ENCODE results near the gene CNIH2. TPM values are rescaled to one million over a fixed set of nuclear protein-coding genes. Genes with fewer than 3 reads are reported as not detected.

CNIH2 gene
- total RNA-seq, 1 donor from 2014 or later, result 12.2 TPM

DNA sequence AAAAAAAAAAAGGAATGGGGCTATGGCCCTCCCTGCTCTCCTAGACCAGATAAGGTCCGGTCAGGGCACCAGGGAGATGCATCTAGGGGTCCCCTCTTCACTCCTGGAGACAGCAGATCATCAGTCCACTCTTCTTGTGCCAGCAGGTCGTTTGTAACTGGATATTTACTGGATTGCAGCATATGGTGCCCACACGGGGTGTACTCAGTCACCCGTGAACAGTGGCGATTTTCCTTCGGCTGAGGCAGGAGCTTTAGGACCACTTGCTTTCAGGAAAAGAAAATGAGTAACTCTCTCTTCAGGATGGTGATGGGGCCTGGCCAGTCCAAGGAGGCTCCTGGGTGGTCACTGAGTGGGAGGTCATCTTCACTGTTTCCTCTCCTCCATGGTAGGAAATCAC, 47.8 kb upstream of the CNIH2 start:
- no peak for DNase-seq (ENCODE audit: low read depth)

DNA sequence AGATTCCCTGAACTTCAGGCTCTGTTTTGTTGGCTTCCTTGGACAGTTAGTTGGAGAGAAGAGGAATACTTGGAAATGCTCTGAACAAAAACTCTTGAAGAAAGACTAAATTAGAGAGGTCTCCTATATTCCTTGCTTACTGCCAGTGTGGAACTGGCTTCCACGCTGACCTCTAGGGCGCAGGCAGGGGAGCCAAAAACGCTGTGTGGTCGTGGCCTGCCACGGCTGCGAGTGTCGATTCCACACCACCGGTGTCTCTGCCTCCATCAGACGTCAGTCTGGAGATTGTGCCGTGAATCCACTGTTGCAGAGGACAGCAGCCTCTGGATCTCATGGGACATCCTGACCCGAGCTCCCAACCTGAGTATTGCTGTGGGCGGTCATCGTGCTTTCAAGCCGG, 47.0 kb upstream of the CNIH2 start:
- FAIRE-seq, result no peak
- no peak overlapping the region for H3K27ac ChIP-seq (ENCODE audit: low read depth, low read length)
- H4K20me1 ChIP-seq (ENCODE audit: insufficient read depth, low read length), result no peaks in the 10 kb centered on the region
- Mint-ChIP-seq H3K9me3 (ENCODE audit: unreplicated experiment) (no peaks in the 10 kb centered on the region), H3K36me3 (ENCODE audit: low read depth, unreplicated experiment) (peaks cover 37% of the 10 kb centered on the region), H3K4me1 (ENCODE audit: low read depth, unreplicated experiment) (no peaks in the 10 kb centered on the region), H3K4me3 (ENCODE audit: unreplicated experiment) (no peak overlapping the region), H3K27me3 (ENCODE audit: low read depth, unreplicated experiment) (peaks cover 2% of the 10 kb centered on the region), H3K27ac (ENCODE audit: unreplicated experiment) (no peak overlapping the region)
- no peaks in the 10 kb centered on the region for H3K4me1 ChIP-seq (ENCODE audit: insufficient read depth, low read length)
- H3K79me2 ChIP-seq (ENCODE audit: insufficient read depth, low read length), result no peaks in the 10 kb centered on the region
- no peak overlapping the region for H3K4me2 ChIP-seq (ENCODE audit: low read length)
- no peak for DNase-seq (ENCODE audit: low read depth)
- H3K9ac ChIP-seq (ENCODE audit: low read length), result no peak overlapping the region
- no peak for TF ChIP-seq EZH2 (IDR thresholded peaks at IDR 0.05; ENCODE audit: insufficient read depth, low read length)
- TF ChIP-seq, protein P1, sequence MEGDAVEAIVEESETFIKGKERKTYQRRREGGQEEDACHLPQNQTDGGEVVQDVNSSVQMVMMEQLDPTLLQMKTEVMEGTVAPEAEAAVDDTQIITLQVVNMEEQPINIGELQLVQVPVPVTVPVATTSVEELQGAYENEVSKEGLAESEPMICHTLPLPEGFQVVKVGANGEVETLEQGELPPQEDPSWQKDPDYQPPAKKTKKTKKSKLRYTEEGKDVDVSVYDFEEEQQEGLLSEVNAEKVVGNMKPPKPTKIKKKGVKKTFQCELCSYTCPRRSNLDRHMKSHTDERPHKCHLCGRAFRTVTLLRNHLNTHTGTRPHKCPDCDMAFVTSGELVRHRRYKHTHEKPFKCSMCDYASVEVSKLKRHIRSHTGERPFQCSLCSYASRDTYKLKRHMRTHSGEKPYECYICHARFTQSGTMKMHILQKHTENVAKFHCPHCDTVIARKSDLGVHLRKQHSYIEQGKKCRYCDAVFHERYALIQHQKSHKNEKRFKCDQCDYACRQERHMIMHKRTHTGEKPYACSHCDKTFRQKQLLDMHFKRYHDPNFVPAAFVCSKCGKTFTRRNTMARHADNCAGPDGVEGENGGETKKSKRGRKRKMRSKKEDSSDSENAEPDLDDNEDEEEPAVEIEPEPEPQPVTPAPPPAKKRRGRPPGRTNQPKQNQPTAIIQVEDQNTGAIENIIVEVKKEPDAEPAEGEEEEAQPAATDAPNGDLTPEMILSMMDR (IDR thresholded peaks at IDR 0.05; ENCODE audit: insufficient read depth, low read depth, low read length), result no peak
- no peaks in the 10 kb centered on the region for H3K9me3 ChIP-seq (ENCODE audit: insufficient read depth, low read depth, low read length)
- peaks cover 24% of the 10 kb centered on the region for H3K36me3 ChIP-seq (ENCODE audit: insufficient read depth, low read length)
- no peaks in the 10 kb centered on the region for H3K27me3 ChIP-seq (ENCODE audit: insufficient read depth, low read length)
- H2AFZ ChIP-seq (ENCODE audit: low read depth, low read length), result no peak overlapping the region
- no peak overlapping the region for H3K4me3 ChIP-seq (ENCODE audit: insufficient read depth, low read depth, low read length)

More for the DNA sequence above, 47.8 kb upstream of the CNIH2 start:
- TF ChIP-seq, protein P1 (IDR thresholded peaks at IDR 0.05; ENCODE audit: insufficient read depth, low read depth, low read length), result no peak
- TF ChIP-seq EZH2 (IDR thresholded peaks at IDR 0.05; ENCODE audit: insufficient read depth, low read length), result no peak
- Histone ChIP-seq H3K9me3 (ENCODE audit: insufficient read depth, low read depth, low read length) (no peaks in the 10 kb centered on the region), H3K4me2 (ENCODE audit: low read length) (no peak overlapping the region), H3K9ac (ENCODE audit: low read length) (no peak overlapping the region), H3K27me3 (ENCODE audit: insufficient read depth, low read length) (no peaks in the 10 kb centered on the region), H3K79me2 (ENCODE audit: insufficient read depth, low read length) (no peaks in the 10 kb centered on the region), H3K27ac (ENCODE audit: low read depth, low read length) (no peak overlapping the region), H4K20me1 (ENCODE audit: insufficient read depth, low read length) (no peaks in the 10 kb centered on the region), H2AFZ (ENCODE audit: low read depth, low read length) (no peak overlapping the region), H3K36me3 (ENCODE audit: insufficient read depth, low read length) (peaks cover 24% of the 10 kb centered on the region), H3K4me3 (ENCODE audit: insufficient read depth, low read depth, low read length) (no peak overlapping the region), H3K4me1 (ENCODE audit: insufficient read depth, low read length) (no peaks in the 10 kb centered on the region)
- no peak for FAIRE-seq
- Mint-ChIP-seq H3K9me3 (ENCODE audit: unreplicated experiment) (no peaks in the 10 kb centered on the region), H3K27me3 (ENCODE audit: low read depth, unreplicated experiment) (peaks cover 2% of the 10 kb centered on the region), H3K36me3 (ENCODE audit: low read depth, unreplicated experiment) (peaks cover 33% of the 10 kb centered on the region), H3K4me3 (ENCODE audit: unreplicated experiment) (no peak overlapping the region), H3K27ac (ENCODE audit: unreplicated experiment) (no peak overlapping the region), H3K4me1 (ENCODE audit: low read depth, unreplicated experiment) (no peaks in the 10 kb centered on the region)

- Mint-ChIP-seq H3K4me1 (ENCODE audit: low read depth, unreplicated experiment) (no peaks in the 10 kb centered on the region), H3K27me3 (ENCODE audit: low read depth, unreplicated experiment) (peaks cover 2% of the 10 kb centered on the region), H3K9me3 (ENCODE audit: unreplicated experiment) (no peaks in the 10 kb centered on the region), H3K27ac (ENCODE audit: unreplicated experiment) (no peak overlapping the region), H3K36me3 (ENCODE audit: low read depth, unreplicated experiment) (peaks cover 35% of the 10 kb centered on the region), H3K4me3 (ENCODE audit: unreplicated experiment) (no peak overlapping the region)
- Histone ChIP-seq H3K27ac (ENCODE audit: low read depth, low read length) (no peak overlapping the region), H3K9ac (ENCODE audit: low read length) (no peak overlapping the region), H3K27me3 (ENCODE audit: insufficient read depth, low read length) (no peaks in the 10 kb centered on the region), H2AFZ (ENCODE audit: low read depth, low read length) (no peak overlapping the region), H3K4me2 (ENCODE audit: low read length) (no peak overlapping the region), H4K20me1 (ENCODE audit: insufficient read depth, low read length) (no peaks in the 10 kb centered on the region), H3K79me2 (ENCODE audit: insufficient read depth, low read length) (no peaks in the 10 kb centered on the region), H3K36me3 (ENCODE audit: insufficient read depth, low read length) (peaks cover 24% of the 10 kb centered on the region), H3K4me1 (ENCODE audit: insufficient read depth, low read length) (no peaks in the 10 kb centered on the region), H3K4me3 (ENCODE audit: insufficient read depth, low read depth, low read length) (no peak overlapping the region), H3K9me3 (ENCODE audit: insufficient read depth, low read depth, low read length) (no peaks in the 10 kb centered on the region)
- DNase-seq (ENCODE audit: low read depth) (no peak), FAIRE-seq (no peak)
- TF ChIP-seq, protein P1 (IDR thresholded peaks at IDR 0.05; ENCODE audit: insufficient read depth, low read depth, low read length), result no peak
- no peak for TF ChIP-seq EZH2 (IDR thresholded peaks at IDR 0.05; ENCODE audit: insufficient read depth, low read length)
Observed at GRCh38 chr11:66231561-66231960, 46.4 kb upstream of the CNIH2 start.
